Vagina (tissue), 2 donors: ENCODE data around the gene MRTFA.

Experiments used
- CTCF ChIP-seq, 3 experiments: fragments of 450-650 bp in 2 of 3; fragments of 200-600 bp in 1 of 3; sonication (generic) in 1 of 3; IDR thresholded peaks; one replicate each; pipeline ENCODE4 v1.5.1; 2017 to 2019; ENCODE audit warnings: antibody characterized with exemption in 3 of 3, mild to moderate bottlenecking in 2 of 3, moderate library complexity in 2 of 3
- POLR2A ChIP-seq, 2 donors: fragments of 450-650 bp; IDR thresholded peaks; one replicate each; pipeline ENCODE4 v1.6.1; 2017; ENCODE audit warnings: antibody characterized with exemption in 2 of 2, mild to moderate bottlenecking in 2 of 2, moderate library complexity in 2 of 2
- POLR2AphosphoS5 ChIP-seq, 2 donors: sonication (generic); formaldehyde crosslinking; IDR thresholded peaks; one replicate each; pipeline ENCODE4 v1.9.0; 2017; ENCODE audit warnings: antibody characterized with exemption in 2 of 2, mild to moderate bottlenecking in 2 of 2, low read depth in 1 of 2; ENCODE audit not compliant: insufficient read depth in 1 of 2

DNA sequence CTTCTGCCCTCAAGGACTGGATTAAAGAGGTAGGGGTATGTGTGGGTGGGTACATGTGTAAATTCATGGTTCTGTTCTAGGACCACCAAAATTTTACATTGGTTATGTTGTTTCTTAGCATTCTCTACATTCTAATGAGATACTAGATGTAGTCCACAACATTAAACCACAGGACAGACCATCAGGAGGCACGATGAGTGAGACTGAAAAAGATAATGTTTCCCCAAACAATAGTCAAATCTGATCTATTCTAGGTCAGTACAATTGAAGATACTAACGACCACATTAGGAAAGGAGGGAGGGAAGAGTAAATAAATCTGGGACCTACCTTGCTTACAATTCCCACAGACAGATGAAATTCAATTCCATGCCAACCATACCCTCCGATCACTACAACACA, 42.2 kb downstream of the MRTFA start:
- no peak for TF ChIP-seq POLR2A (IDR thresholded peaks at IDR 0.05)
- no peak for TF ChIP-seq POLR2AphosphoS5 (IDR thresholded peaks at IDR 0.05; ENCODE audit: insufficient read depth in 1 of 2, low read depth in 1 of 2)
- no peak for TF ChIP-seq CTCF (IDR thresholded peaks at IDR 0.05)
